Astrocyte (in vitro differentiated cells and primary cell): ENCODE results near the gene CNIH3. TPM values are rescaled to one million over a fixed set of nuclear protein-coding genes. Genes with fewer than 3 reads are reported as not detected.

Experiments used
- DNase-seq: peaks from one replicate; pipeline ENCODE4 v3.0.0-alpha.2; 2010; ENCODE audit warnings: low read depth
- FAIRE-seq: peaks from 2 replicates; lab custom pipeline; 2011; peaks lifted over from hg19 to GRCh38; lab: Jason Lieb, UNC
- H2AFZ ChIP-seq: 2 replicates; pipeline ENCODE4 v1.6.0; 2012; ENCODE audit warnings: low read depth, low read length, inconsistent platforms
- H3K27ac ChIP-seq: 2 replicates; pipeline ENCODE4 v1.5.1; 2011; ENCODE audit warnings: low read depth, low read length, inconsistent platforms
- H3K27me3 ChIP-seq: 2 replicates; pipeline ENCODE4 v1.6.0; 2011; ENCODE audit warnings: low read length, inconsistent platforms; ENCODE audit not compliant: insufficient read depth
- H3K36me3 ChIP-seq: 2 replicates; pipeline ENCODE4 v1.5.1; 2011; ENCODE audit warnings: low read length, inconsistent platforms; ENCODE audit not compliant: insufficient read depth
- H3K4me1 ChIP-seq: 2 replicates; pipeline ENCODE4 v1.5.1; 2011; ENCODE audit warnings: low read length, inconsistent platforms; ENCODE audit not compliant: insufficient read depth
- H3K4me2 ChIP-seq: 2 replicates; pipeline ENCODE4 v1.6.0; 2012; ENCODE audit warnings: low read length, inconsistent platforms
- H3K4me3 ChIP-seq: 2 replicates; pipeline ENCODE4 v1.5.1; 2011; ENCODE audit warnings: low read depth, mild to moderate bottlenecking, low read length, inconsistent platforms; ENCODE audit not compliant: insufficient read depth
- H3K79me2 ChIP-seq: 2 replicates; pipeline ENCODE4 v1.6.0; 2012; ENCODE audit warnings: mild to moderate bottlenecking, low read length, inconsistent platforms; ENCODE audit not compliant: insufficient read depth
- H3K9ac ChIP-seq: 2 replicates; pipeline ENCODE4 v1.6.0; 2012; ENCODE audit warnings: mild to moderate bottlenecking, low read length, inconsistent platforms
- H3K9me3 ChIP-seq: 2 replicates; pipeline ENCODE4 v1.5.1; 2012; ENCODE audit warnings: low read depth, mild to moderate bottlenecking, low read length, inconsistent platforms; ENCODE audit not compliant: insufficient read depth
- H4K20me1 ChIP-seq: 2 replicates; pipeline ENCODE4 v1.6.0; 2012; ENCODE audit warnings: low read length, inconsistent platforms; ENCODE audit not compliant: insufficient read depth
- H3K27ac Mint-ChIP-seq: one replicate; pipeline ENCODE4 v1.8.0; 2021; ENCODE audit warnings: mild to moderate bottlenecking, mixed read lengths; ENCODE audit not compliant: unreplicated experiment
- H3K27me3 Mint-ChIP-seq: one replicate; pipeline ENCODE4 v1.8.0; 2021; ENCODE audit warnings: low read depth, mixed read lengths; ENCODE audit not compliant: unreplicated experiment
- H3K36me3 Mint-ChIP-seq: one replicate; pipeline ENCODE4 v1.8.0; 2021; ENCODE audit warnings: low read depth, mixed read lengths; ENCODE audit not compliant: unreplicated experiment
- H3K4me1 Mint-ChIP-seq: one replicate; pipeline ENCODE4 v1.8.0; 2021; ENCODE audit warnings: low read depth, mixed read lengths; ENCODE audit not compliant: unreplicated experiment
- H3K4me3 Mint-ChIP-seq: one replicate; pipeline ENCODE4 v1.8.0; 2021; ENCODE audit warnings: mild to moderate bottlenecking, moderate library complexity, mixed read lengths; ENCODE audit not compliant: unreplicated experiment
- H3K9me3 Mint-ChIP-seq: one replicate; pipeline ENCODE4 v1.8.0; 2021; ENCODE audit warnings: mild to moderate bottlenecking, mixed read lengths; ENCODE audit not compliant: unreplicated experiment
- CTCF ChIP-seq: IDR thresholded peaks from 2 replicates; pipeline ENCODE4 v1.5.1; 2011; ENCODE audit warnings: low read depth, mild to moderate bottlenecking, inconsistent platforms, low read length, moderate library complexity; ENCODE audit not compliant: insufficient read depth
- EZH2 ChIP-seq: IDR thresholded peaks from 2 replicates; pipeline ENCODE4 v1.6.1; 2012; ENCODE audit warnings: mild to moderate bottlenecking, low read length, inconsistent platforms; ENCODE audit not compliant: insufficient read depth
- total RNA-seq: library from RNA; stranded (reverse); gene quantifications from 2 replicates; pipeline ENCODE4 v1.2.1, GENCODE V29; 2021

CNIH3 gene
- total RNA-seq, 1 donor from 2014 or later, result 7.7 TPM

- Histone ChIP-seq H3K79me2 (peaks cover 81% of the 10 kb centered on the region), H4K20me1 (peaks cover 21% of the 10 kb centered on the region), H3K27me3 (no peaks in the 10 kb centered on the region), H2AFZ (no peak overlapping the region), H3K9ac (peak overlapping the region; percentile 84), H3K4me3 (peak overlapping the region; percentile 91), H3K36me3 (no peaks in the 10 kb centered on the region), H3K27ac (no peak overlapping the region), H3K9me3 (no peaks in the 10 kb centered on the region), H3K4me2 (peak overlapping the region; percentile 92), H3K4me1 (peaks cover 38% of the 10 kb centered on the region)
- FAIRE-seq, result no peak
- no peak overlapping the region for H3K4me3 Mint-ChIP-seq
- TF ChIP-seq EZH2, result no peak
- peaks cover 8% of the 10 kb centered on the region for H3K36me3 Mint-ChIP-seq
- no peaks in the 10 kb centered on the region for H3K9me3 Mint-ChIP-seq
- peaks cover 40% of the 10 kb centered on the region for H3K27me3 Mint-ChIP-seq
- H3K4me1 Mint-ChIP-seq, result peaks cover 25% of the 10 kb centered on the region
- no peak overlapping the region for H3K27ac Mint-ChIP-seq
- DNase-seq, result no peak
These were observed 4.0 kb downstream of the CNIH3 start for GRCh38 chr1:224620105-224620504.

GRCh38 chr1:224621813-224622682 lies 5.9 kb downstream of the CNIH3 start:
- H3K9me3 Mint-ChIP-seq, result no peaks in the 10 kb centered on the region
- no peak overlapping the region for H3K4me3 Mint-ChIP-seq
- Histone ChIP-seq H3K4me3 (no peak overlapping the region), H4K20me1 (peaks cover 21% of the 10 kb centered on the region), H3K27me3 (no peaks in the 10 kb centered on the region), H3K9ac (no peak overlapping the region), H3K4me2 (peak overlapping the region; percentile 81), H3K79me2 (peaks cover 89% of the 10 kb centered on the region), H3K36me3 (no peaks in the 10 kb centered on the region), H3K9me3 (no peaks in the 10 kb centered on the region), H2AFZ (no peak overlapping the region), H3K27ac (peak overlapping the region; percentile 91), H3K4me1 (peaks cover 47% of the 10 kb centered on the region)
- H3K4me1 Mint-ChIP-seq, result peaks cover 40% of the 10 kb centered on the region
- DNase-seq, result no peak
- TF ChIP-seq EZH2 (no peak), CTCF (no peak)
- H3K27ac Mint-ChIP-seq, result no peak overlapping the region
- peaks cover 30% of the 10 kb centered on the region for H3K27me3 Mint-ChIP-seq
- H3K36me3 Mint-ChIP-seq, result peaks cover 8% of the 10 kb centered on the region
- peak; percentile 17 for FAIRE-seq

- Histone ChIP-seq H4K20me1 (peaks cover 17% of the 10 kb centered on the region), H3K79me2 (peaks cover 89% of the 10 kb centered on the region), H3K4me3 (peak overlapping the region; percentile 12), H3K9me3 (no peaks in the 10 kb centered on the region), H3K4me2 (peak overlapping the region; percentile 81), H3K4me1 (peaks cover 45% of the 10 kb centered on the region), H3K9ac (peak overlapping the region; percentile 77), H3K27ac (peak overlapping the region; percentile 91), H2AFZ (no peak overlapping the region), H3K36me3 (no peaks in the 10 kb centered on the region), H3K27me3 (no peaks in the 10 kb centered on the region)
- DNase-seq (no peak), FAIRE-seq (no peak)
- Mint-ChIP-seq H3K4me1 (peaks cover 40% of the 10 kb centered on the region), H3K4me3 (no peak overlapping the region), H3K36me3 (peaks cover 8% of the 10 kb centered on the region), H3K9me3 (no peaks in the 10 kb centered on the region), H3K27ac (peak overlapping the region; percentile 99), H3K27me3 (peaks cover 24% of the 10 kb centered on the region)
- TF ChIP-seq CTCF (no peak), EZH2 (no peak)
These were observed 6.7 kb downstream of the CNIH3 start for GRCh38 chr1:224622831-224623230.
